Measurements from ENCODE around the gene CCDC157. TPM values are rescaled to one million over a fixed set of nuclear protein-coding genes. Genes with fewer than 3 reads are reported as not detected.
A peak's percentile ranks its signal among the peaks of the same experiment; 100 is the strongest.

The CCDC157 gene
- total and polyA plus RNA-seq, 4 donors: 0.53 to 1.4 (median 0.98) TPM

- TF ChIP-seq RAD21 (IDR thresholded peaks at IDR 0.05): peak; percentile 99
- TF ChIP-seq HNF4G (IDR thresholded peaks at IDR 0.05): no peak
- TF ChIP-seq ATF3 (IDR thresholded peaks at IDR 0.05): no peak
- TF ChIP-seq HNF4A (conservative IDR thresholded peaks at IDR 0.05): peak in 1 of 2 donors; percentile 21
- no peak for TF ChIP-seq MAX (IDR thresholded peaks at IDR 0.05)
- peak; percentile 12 for TF ChIP-seq YY1 (IDR thresholded peaks at IDR 0.05)
- peak; percentile 92 for TF ChIP-seq CTCF (IDR thresholded peaks at IDR 0.05; ENCODE audit: low read depth, low read length, missing input control)
- TF ChIP-seq EGR1 (IDR thresholded peaks at IDR 0.05; ENCODE audit: low read depth in 2 of 2): no peak
- TF ChIP-seq REST (IDR thresholded peaks at IDR 0.05): no peak
- no peak for TF ChIP-seq RXRA (IDR thresholded peaks at IDR 0.05)
- peak; percentile 19 for TF ChIP-seq NR2F2 (IDR thresholded peaks at IDR 0.05)
- TF ChIP-seq JUND (IDR thresholded peaks at IDR 0.05): no peak
- no peak for TF ChIP-seq TAF1 (conservative IDR thresholded peaks at IDR 0.05)
- TF ChIP-seq SP1 (IDR thresholded peaks at IDR 0.05): peak; percentile 12
- no peak for TF ChIP-seq FOXA2 (IDR thresholded peaks at IDR 0.05)
- no peak for TF ChIP-seq FOXA1 (IDR thresholded peaks at IDR 0.05)
- TF ChIP-seq GABPA (IDR thresholded peaks at IDR 0.05 in 1 of 2, conservative IDR thresholded peaks at IDR 0.05 in 1 of 2): no peak
- TF ChIP-seq, protein P1, sequence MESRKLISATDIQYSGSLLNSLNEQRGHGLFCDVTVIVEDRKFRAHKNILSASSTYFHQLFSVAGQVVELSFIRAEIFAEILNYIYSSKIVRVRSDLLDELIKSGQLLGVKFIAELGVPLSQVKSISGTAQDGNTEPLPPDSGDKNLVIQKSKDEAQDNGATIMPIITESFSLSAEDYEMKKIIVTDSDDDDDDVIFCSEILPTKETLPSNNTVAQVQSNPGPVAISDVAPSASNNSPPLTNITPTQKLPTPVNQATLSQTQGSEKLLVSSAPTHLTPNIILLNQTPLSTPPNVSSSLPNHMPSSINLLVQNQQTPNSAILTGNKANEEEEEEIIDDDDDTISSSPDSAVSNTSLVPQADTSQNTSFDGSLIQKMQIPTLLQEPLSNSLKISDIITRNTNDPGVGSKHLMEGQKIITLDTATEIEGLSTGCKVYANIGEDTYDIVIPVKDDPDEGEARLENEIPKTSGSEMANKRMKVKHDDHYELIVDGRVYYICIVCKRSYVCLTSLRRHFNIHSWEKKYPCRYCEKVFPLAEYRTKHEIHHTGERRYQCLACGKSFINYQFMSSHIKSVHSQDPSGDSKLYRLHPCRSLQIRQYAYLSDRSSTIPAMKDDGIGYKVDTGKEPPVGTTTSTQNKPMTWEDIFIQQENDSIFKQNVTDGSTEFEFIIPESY (IDR thresholded peaks at IDR 0.05): no peak
- no peaks in the 10 kb centered on the region for H3K36me3 ChIP-seq (ENCODE audit: control insufficient read depth in 4 of 4, insufficient read depth in 3 of 4, low read depth in 1 of 4, low read length in 3 of 4)
- no peaks in the 10 kb centered on the region for H3K27me3 ChIP-seq (ENCODE audit: control insufficient read depth in 4 of 4, insufficient read depth in 4 of 4, low read length in 3 of 4)
- H3K9me3 ChIP-seq (ENCODE audit: control insufficient read depth in 4 of 4, low read length in 3 of 4): no peaks in the 10 kb centered on the region
- DNase-seq (ENCODE audit: low spot score): peak; percentile 81
- peaks cover 8 to 54% (median 43%) of the 10 kb centered on the region in 4 donors for H3K4me1 ChIP-seq (ENCODE audit: control insufficient read depth in 4 of 4, insufficient read depth in 4 of 4, low read length in 3 of 4)
- peak overlapping the region; percentile 88 to 91 for H3K27ac ChIP-seq (ENCODE audit: low read depth in 1 of 2, low read length in 2 of 2)
- no peak overlapping the region for H3K4me3 ChIP-seq (ENCODE audit: low read depth in 1 of 3, low read length in 3 of 3)
- 47% methylated on average over 5 of the region's 5 CpGs for WGBS
- peak overlapping the region; percentile 24 to 30 for H3K9ac ChIP-seq (ENCODE audit: low read depth in 1 of 2, low read length in 2 of 2)
Observed at GRCh38 chr22:30390974-30391691, 34.3 kb downstream of the CCDC157 start.

Measured in liver (tissue), 9 donors.